GM19239 (cell line): Measurements from ENCODE around the gene PLEKHD1.
A peak's percentile ranks its signal among the peaks of the same experiment; 100 is the strongest.
"Not testable (repeated sequence)": the region's sequence is repeated elsewhere in the genome, so short reads cannot be mapped to it uniquely, and the experiment has no call there.

ENCODE experiments used
- DNase-seq: peaks from one replicate; pipeline ENCODE4 v3.0.0; 2011; ENCODE audit warnings: low spot score; ENCODE audit not compliant: insufficient read length
- FAIRE-seq: peaks from 2 replicates; lab custom pipeline; 2011; peaks lifted over from hg19 to GRCh38; lab: Jason Lieb, UNC

PLEKHD1 gene

GRCh38 chr14:69480136-69480535 is 4.4 kb upstream of the PLEKHD1 start:
- no peak for DNase-seq
- no peak for FAIRE-seq

DNA sequence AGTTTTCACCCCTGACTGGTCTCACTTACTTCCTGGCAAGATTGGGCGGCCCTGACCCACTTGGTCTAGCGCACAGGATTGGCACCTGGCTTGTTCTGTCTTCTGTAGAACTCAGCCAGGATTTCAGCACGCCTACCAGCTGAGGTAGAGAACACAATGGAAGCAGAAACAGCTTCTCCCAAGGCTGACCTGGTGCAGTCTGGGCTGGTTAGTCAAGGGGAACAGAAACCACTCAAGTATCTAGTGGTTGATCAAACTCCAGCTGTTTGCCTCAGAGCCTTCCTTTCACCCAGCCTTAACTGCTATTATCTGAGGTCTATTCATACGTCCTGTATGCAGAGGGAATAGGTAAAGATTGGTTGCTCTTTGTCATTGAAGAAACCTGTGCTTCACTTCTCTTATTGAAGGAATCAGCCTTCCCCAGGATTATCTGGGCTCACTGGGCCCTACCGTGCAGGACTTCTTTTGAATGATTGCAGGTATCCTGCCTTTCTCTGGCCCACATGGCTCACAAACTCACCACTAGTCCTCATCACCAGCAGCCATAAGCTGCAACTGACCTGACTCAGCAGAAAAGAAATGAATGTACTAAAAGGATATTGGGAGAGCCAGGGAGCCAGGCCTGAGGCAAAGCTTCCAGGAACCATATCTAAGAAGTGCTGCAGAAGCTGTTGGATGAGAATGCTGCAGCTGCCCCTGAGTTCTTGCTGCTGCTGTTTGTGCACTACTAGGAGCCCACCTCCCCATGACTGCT is 2.5 kb upstream of the PLEKHD1 start:
- FAIRE-seq (peak; percentile 99), DNase-seq (peak; percentile 90)

- FAIRE-seq (no peak), DNase-seq (no peak)
Observed at GRCh38 chr14:69483765-69484443, 624 bp upstream of the PLEKHD1 start.

GRCh38 chr14:69485315-69485660 is 760 bp downstream of the PLEKHD1 start:
- DNase-seq (no peak), FAIRE-seq (no peak)

- no peak for FAIRE-seq
- no peak for DNase-seq
Observed at GRCh38 chr14:69485701-69486100, 1.2 kb downstream of the PLEKHD1 start.

DNA sequence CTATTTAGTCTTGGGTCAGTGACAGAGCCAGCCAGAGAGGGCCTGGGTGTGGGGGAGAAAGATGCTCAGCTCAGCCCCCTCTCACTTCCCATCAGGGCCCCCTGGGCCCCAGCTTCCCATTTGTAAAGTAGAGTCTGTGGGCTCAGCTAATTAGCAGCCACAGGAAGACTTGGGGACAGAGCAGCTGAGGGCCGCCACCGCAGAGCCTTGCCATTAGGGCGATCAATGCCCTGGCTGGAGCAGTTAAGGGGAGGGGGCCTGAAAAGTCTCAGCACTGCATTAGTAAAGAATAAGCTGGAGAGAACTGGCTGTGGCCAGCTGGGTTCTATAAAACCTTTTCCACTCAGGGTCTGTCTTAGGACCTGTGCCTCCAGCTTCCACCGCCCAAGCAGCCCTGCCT is 2.7 kb downstream of the PLEKHD1 start:
- FAIRE-seq (no peak), DNase-seq (no peak)

DNA sequence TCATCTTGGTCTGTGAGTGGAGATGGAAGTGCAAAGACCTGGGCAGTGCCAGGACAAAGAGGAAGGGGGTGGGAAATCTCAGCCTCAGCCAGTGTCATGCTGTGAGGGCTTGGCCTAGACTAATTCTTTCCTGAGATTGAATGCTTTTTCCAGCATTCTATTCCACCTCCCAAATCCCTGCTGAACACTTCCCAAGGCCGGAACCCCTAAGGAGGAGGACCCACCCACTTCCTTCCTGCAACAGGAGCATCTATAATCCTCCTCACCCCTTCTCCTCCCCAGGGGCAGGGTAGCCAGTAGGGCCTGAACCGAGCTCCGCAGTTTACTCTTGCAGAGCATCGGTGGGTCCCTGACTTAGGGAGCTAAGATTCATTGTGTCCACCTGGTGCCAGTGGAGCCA is 3.2 kb downstream of the PLEKHD1 start:
- DNase-seq (no peak), FAIRE-seq (no peak)

DNA sequence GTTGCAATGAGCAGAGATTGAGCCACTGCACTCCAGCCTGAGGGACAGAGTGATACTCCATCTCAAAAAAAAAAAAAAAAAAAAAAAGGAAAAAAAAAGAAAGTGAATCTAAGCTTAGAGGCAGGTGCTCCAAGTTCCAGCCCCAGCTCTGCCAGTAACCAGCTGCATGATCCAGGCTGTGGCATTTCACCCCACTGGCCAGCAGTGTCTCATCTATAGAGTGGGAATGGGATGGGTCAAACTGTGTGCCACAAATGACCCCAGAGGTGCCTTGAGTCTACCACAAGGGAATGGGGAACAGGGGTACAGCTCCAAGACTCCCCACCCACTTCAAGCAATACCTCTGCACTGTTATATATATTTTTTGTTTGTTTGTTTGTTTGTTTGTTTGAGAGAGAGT is 5.0 kb downstream of the PLEKHD1 start:
- FAIRE-seq (no peak), DNase-seq (no peak)

DNA sequence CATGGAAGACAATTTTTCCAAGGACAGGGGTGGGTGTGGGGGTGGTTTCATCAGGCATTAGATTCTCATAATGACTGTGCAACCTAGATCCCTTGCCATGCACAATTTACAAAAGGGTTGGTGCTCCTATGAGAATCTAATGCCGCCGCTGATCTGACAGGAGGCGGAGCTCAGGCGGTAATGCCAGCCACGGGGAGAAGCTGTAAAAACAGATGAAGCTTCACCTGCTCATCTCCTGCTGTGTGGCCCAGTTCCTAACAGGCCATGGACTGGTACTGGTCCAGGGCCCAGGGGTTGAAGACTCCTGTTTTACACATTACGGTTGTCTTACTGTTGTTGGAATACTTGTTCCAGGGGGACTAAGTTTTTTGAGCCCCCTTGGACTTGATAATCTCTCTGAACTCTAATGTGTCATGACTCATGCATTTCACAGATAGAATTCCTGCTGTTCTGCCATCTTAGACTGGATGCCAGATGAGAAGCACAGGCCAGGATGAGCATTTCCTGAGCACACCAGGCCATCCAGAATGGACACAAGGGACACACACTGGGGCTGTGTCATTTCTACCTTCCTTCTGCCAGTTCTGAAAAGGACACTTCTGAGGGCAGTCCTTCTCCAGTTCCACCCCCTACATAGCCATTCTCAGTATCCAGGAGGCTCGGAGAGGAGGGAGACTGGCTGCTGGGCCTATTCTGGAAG is 5.8 kb downstream of the PLEKHD1 start:
- DNase-seq (no peak), FAIRE-seq (no peak)

DNA sequence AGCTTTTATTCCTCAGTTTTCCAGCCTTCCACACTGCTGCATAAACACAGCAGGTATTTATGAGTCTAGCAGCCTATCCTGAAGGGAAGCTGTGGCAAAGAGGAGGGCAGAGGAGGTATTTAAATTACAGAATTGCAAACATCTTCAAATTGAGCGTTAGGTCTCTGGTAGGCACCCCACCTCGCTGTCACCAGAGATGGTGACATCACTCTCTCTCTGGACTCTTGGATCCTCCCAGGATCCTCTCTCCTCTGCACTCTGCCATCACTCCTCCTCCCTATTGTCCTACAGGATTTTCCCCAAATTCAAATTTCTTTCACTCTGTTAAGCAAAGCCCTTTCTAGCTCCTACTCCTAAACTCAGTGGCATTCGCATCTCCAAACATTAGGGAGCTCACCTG is 6.7 kb downstream of the PLEKHD1 start:
- no peak for FAIRE-seq
- no peak for DNase-seq

GRCh38 chr14:69493038-69493437 is 8.5 kb downstream of the PLEKHD1 start:
- FAIRE-seq (no peak), DNase-seq (no peak)

- DNase-seq (no peak), FAIRE-seq (no peak)
Observed at GRCh38 chr14:69493791-69494190, 9.3 kb downstream of the PLEKHD1 start.

GRCh38 chr14:69495341-69495921 is 10.9 kb downstream of the PLEKHD1 start:
- no peak for DNase-seq
- FAIRE-seq: no peak

DNA sequence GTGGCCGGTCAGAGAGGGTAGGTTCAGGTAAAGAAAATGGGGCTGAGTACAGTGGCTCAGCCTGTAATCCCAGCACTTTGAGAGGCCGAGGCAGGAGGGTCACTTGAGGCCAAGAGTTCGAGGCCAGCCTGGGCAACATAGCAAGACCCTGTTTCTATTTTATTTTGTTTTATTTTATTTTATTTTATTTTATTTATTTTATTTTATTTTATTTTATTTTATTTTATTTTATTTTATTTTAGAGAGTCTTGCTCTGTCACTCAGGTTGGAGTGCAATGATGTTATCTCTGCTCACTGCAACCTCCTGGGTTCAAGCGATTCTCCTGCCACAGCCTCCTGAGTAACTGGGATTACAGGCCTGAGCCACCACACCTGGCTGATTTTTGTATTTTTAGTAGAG is 13.3 kb downstream of the PLEKHD1 start:
- not testable (repeated sequence) for FAIRE-seq, DNase-seq

- not testable (repeated sequence) for DNase-seq, FAIRE-seq
Observed at GRCh38 chr14:69498286-69498685, 13.8 kb downstream of the PLEKHD1 start.

- no peak for DNase-seq
- no peak for FAIRE-seq
Observed at GRCh38 chr14:69499436-69499835, 14.9 kb downstream of the PLEKHD1 start.

GRCh38 chr14:69500096-69500495 is 15.6 kb downstream of the PLEKHD1 start:
- DNase-seq (no peak), FAIRE-seq (no peak)

DNA sequence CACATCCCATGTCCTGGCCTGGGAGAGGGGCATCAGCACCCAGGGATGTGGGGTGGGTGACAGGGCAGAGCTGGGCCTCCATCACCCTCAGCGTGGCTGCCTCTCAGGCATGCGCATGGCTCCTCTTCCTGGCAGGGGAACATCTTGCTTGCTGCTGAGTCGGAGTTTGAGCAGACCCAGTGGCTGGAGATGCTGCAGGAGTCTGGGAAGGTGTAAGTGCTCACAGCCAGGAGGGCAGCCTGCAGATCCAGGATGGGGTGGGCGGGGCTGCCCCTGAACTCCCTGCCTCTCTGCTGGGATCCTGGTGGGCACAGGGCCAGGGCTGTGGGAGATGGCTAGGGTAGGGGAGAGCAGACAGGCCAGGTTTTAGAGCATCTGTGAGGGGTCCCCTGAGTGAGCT is 16.2 kb downstream of the PLEKHD1 start:
- FAIRE-seq: no peak
- DNase-seq: no peak

DNA sequence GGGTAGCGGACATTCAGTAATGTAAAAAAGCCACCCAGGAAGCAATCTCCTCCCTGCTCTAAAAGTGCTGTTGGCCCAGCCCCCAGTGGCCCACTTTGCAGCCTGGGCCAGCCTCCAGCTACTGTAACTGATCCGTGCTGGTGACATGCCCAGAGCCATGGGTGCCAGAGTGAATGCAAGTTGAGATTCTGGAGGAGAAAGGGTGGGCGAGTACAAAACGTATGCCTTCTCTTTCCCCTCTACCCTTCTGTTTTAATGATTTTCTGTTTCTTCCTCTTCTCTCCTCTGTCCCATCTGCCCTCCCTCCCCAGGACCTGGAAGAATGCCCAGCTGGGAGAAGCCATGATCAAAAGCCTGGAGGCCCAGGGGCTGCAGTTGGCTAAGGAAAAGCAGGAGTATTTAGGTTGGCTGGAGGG is 16.9 kb downstream of the PLEKHD1 start:
- DNase-seq: no peak
- FAIRE-seq: no peak

- no peak for DNase-seq
- no peak for FAIRE-seq
Observed at GRCh38 chr14:69504775-69505174, 20.2 kb downstream of the PLEKHD1 start.
